ENCODE measurements around the gene BICD2. TPM values are rescaled to one million over a fixed set of nuclear protein-coding genes. Genes with fewer than 3 reads are reported as not detected.

BICD2 gene
- total and polyA plus RNA-seq, 2 of the 8 experiments (the other 6 are each of a cell fraction or from before 2014, with no cell fraction given) = 6.6 to 22.8 TPM

DNA sequence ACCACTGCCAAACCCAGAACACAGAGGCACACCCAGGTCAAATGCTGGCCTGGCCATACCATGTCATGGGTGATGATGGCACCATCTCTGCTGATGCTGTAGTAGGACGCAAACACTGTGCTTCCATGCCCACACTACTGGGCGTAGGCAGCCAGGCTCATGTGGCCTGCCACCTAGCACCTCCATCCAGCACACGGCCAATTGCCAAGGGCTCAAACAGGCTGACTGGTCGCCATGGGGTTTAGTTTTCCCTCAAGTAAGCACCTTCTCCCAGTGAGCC, 39.4 kb downstream of the BICD2 start:
- H4K91ac ChIP-seq (replicated peaks; ENCODE audit: insufficient read length, low read length) = no peak overlapping the region
- no peak overlapping the region for H2BK12ac ChIP-seq (ENCODE audit: low read depth, low read length)
- H3K4me1 ChIP-seq (replicated peaks in 1 of 4; ENCODE audit: control insufficient read depth in 3 of 4, insufficient read depth in 4 of 4, low read length in 3 of 4) = no peaks in the 10 kb centered on the region; a peak in 1 of 7 replicates
- H3K79me2 ChIP-seq (ENCODE audit: control insufficient read depth in 1 of 2, insufficient read depth in 2 of 2, low read length in 2 of 2) = peaks cover 0 to 2% of the 10 kb centered on the region in 2 experiments; a peak in 1 of 4 replicates
- ChIA-PET POLR2A (ENCODE audit: partially characterized antibody) (interaction anchor here (0.6 kb wide), 1 partner anchor 449 kb away, joined by 3 read pairs; no protein-coding TSS in a partner anchor), CTCF (ENCODE audit: partially characterized antibody) (interaction anchor here (0.7 to 11.5 kb wide), 3 partner anchors 9 to 65 kb away, joined by 4 to 142 read pairs (median 98); no protein-coding TSS in a partner anchor)
- H3K23ac ChIP-seq (ENCODE audit: insufficient read length) = no peak overlapping the region
- H3K27me3 ChIP-seq (replicated peaks in 1 of 4; ENCODE audit: control insufficient read depth in 3 of 4, extremely low read depth in 1 of 4, insufficient read depth in 3 of 4, low read length in 3 of 4) = no peaks in the 10 kb centered on the region
- no peak overlapping the region for H4K5ac ChIP-seq (ENCODE audit: insufficient read length, low read depth, low read length)
- no peaks in the 10 kb centered on the region for H3K9me3 ChIP-seq (ENCODE audit: insufficient read depth in 2 of 2, low read depth in 1 of 2, low read length in 1 of 2)
- DNase-seq (ENCODE audit: low read depth in 1 of 2, low spot score in 2 of 2) = no peak
- H3K4me3 ChIP-seq (ENCODE audit: extremely low read depth in 1 of 4, insufficient read depth in 2 of 4, low read depth in 3 of 4, low read length in 4 of 4) = no peak overlapping the region
- H3K14ac ChIP-seq (ENCODE audit: insufficient read length) = no peak overlapping the region
- peaks cover 13 to 22% of the 10 kb centered on the region in 2 experiments for H4K20me1 ChIP-seq (replicated peaks in 1 of 2; ENCODE audit: control insufficient read depth in 1 of 2, insufficient read depth in 2 of 2, low read length in 2 of 2)
- no peak overlapping the region for H3K56ac ChIP-seq (replicated peaks; ENCODE audit: insufficient read length, low read depth, low read length)
- H3K27ac ChIP-seq (ENCODE audit: low read depth, low read length) = no peak overlapping the region
- no peak overlapping the region for H2BK20ac ChIP-seq (ENCODE audit: low read length)
- H2BK120ac ChIP-seq (replicated peaks; ENCODE audit: low read depth, low read length) = no peak overlapping the region
- H3K18ac ChIP-seq (ENCODE audit: extremely low read depth, low read length) = no peak overlapping the region
- no peak for TF ChIP-seq RBBP5 (IDR thresholded peaks at IDR 0.05; ENCODE audit: borderline replicate concordance, low read depth, low read length)
- H2BK15ac ChIP-seq (ENCODE audit: low read length) = no peak overlapping the region
- peaks cover 9% of the 10 kb centered on the region for H3K79me1 ChIP-seq (ENCODE audit: low read depth, low read length)
- no peak for FAIRE-seq
- 95% methylated on average over 4 of the region's 4 CpGs; no CpG with 5 or more reads in 1 of the 2 experiments for WGBS, 2 experiments (ENCODE audit: extremely low coverage in 1 of 2, insufficient coverage in 1 of 2, insufficient read length in 1 of 2, insufficient replicate concordance in 2 of 2, low coverage in 1 of 2, low lambda C conversion rate in 2 of 2, missing lambda C conversion rate in 1 of 2)
- peaks cover 5 to 19% (median 12%) of the 10 kb centered on the region in 4 experiments; a peak in 7 of 8 replicates for H3K36me3 ChIP-seq (ENCODE audit: control insufficient read depth in 2 of 4, insufficient read depth in 4 of 4, low read length in 3 of 4)
- no peak overlapping the region for H2AFZ ChIP-seq (ENCODE audit: low read length)
- no peak overlapping the region for H3K4ac ChIP-seq (replicated peaks; ENCODE audit: insufficient read length, low read depth, low read length)
- no peaks in the 10 kb centered on the region for H3K23me2 ChIP-seq (ENCODE audit: low read depth, low read length)
- H3K9ac ChIP-seq (replicated peaks in 1 of 4; ENCODE audit: extremely low read depth in 1 of 4, low read depth in 3 of 4, low read length in 3 of 4) = no peak overlapping the region
- no peak overlapping the region for H3K4me2 ChIP-seq (ENCODE audit: insufficient read depth in 1 of 2, low read depth in 2 of 2, low read length in 2 of 2)
- H2BK5ac ChIP-seq (ENCODE audit: low read depth, low read length) = peak overlapping the region; percentile 79; the same call in 1 of the 2 replicates
- H2AK5ac ChIP-seq (ENCODE audit: low read depth, low read length) = no peak overlapping the region
- H4K8ac ChIP-seq (ENCODE audit: extremely low read depth, insufficient read depth, low read length) = no peak overlapping the region

Data from H1 (cell line).